Heart left ventricle (tissue), 13 donors: ENCODE data around the gene SLC7A7.

Experiments used
- CTCF ChIP-seq, 12 donors: fragments of 200-600 bp; sonication (generic) in 4 of 12; IDR thresholded peaks; one replicate each; pipeline versions ENCODE4 v1.5.0 to v1.8.0; 2018 to 2022; ENCODE audit warnings: antibody characterized with exemption in 12 of 12, mild to moderate bottlenecking in 5 of 12
- POLR2A ChIP-seq, 2 donors: fragments of 450-650 bp; IDR thresholded peaks; one replicate each; pipeline ENCODE4 v1.6.1; 2017; ENCODE audit warnings: antibody characterized with exemption in 2 of 2, mild to moderate bottlenecking in 2 of 2, moderate library complexity in 2 of 2
- donor health status: ischemic (EF 13 %, LVEDD 7.1; RV severe dilation, severe dysfunction).
- donor health status: DM: no; HTN: yes; CAD: no.
- donor health status: DM: no; HTN: no; CAD: no.
- donor health status: ischemic (EF 25% LVEDD 6.9; RV normal size, moderate dysfunction).
- donor health status: ischemic (EF 25% LVEDD 5.7; RV mildly dilated, moderate dysfunction).
- donor health status: ischemic (EF 35%, LVEDD 5.7; RV mildly dilated, moderate dysfunction).
- donor health status: nonischemic (EF 11% LVEDD 7.7; RV severe dilation, severe dysfunction).
- donor health status: DM: yes; HTN: yes; CAD: no.
- donor health status: PGD.
- donor health status: ischemic (EF 29% LVEDD 5.4; RV normal size, mild dysfunction).
- donor health status: nonischemic (EF 23%, LVEDD 6.1; RV moderate dilation, normal function).

GRCh38 chr14:22811722-22812121 is 3.5 kb downstream of the SLC7A7 start:
- TF ChIP-seq CTCF (IDR thresholded peaks at IDR 0.05) = no peak
- no peak for TF ChIP-seq POLR2A (IDR thresholded peaks at IDR 0.05)
